ENCODE data around the gene MIGA2. TPM values are rescaled to one million over a fixed set of nuclear protein-coding genes. Genes with fewer than 3 reads are reported as not detected.

Gene MIGA2
- total RNA-seq, 1 donor from 2014 or later, result 40.2 TPM

GRCh38 chr9:129081388-129081904 is 45.0 kb downstream of the MIGA2 start:
- peaks cover 5% of the 10 kb centered on the region for H3K4me1 Mint-ChIP-seq (ENCODE audit: low read depth, unreplicated experiment)
- peak overlapping the region; percentile 81 for H3K4me3 Mint-ChIP-seq (ENCODE audit: unreplicated experiment)
- peaks cover 3% of the 10 kb centered on the region for H3K9me3 Mint-ChIP-seq (ENCODE audit: unreplicated experiment)
- DNase-seq, result peak; percentile 94
- TF ChIP-seq CTCF (IDR thresholded peaks at IDR 0.05; ENCODE audit: partially characterized antibody, unreplicated experiment), result no peak
- H3K27me3 Mint-ChIP-seq (ENCODE audit: unreplicated experiment), result no peaks in the 10 kb centered on the region
- peak overlapping the region; percentile 5 for H3K27ac Mint-ChIP-seq (ENCODE audit: unreplicated experiment)
- no peaks in the 10 kb centered on the region for H3K36me3 Mint-ChIP-seq (ENCODE audit: unreplicated experiment)

- Mint-ChIP-seq H3K9me3 (ENCODE audit: unreplicated experiment) (peaks cover 4% of the 10 kb centered on the region), H3K4me3 (ENCODE audit: unreplicated experiment) (no peak overlapping the region), H3K36me3 (ENCODE audit: unreplicated experiment) (no peaks in the 10 kb centered on the region), H3K27ac (ENCODE audit: unreplicated experiment) (peak overlapping the region; percentile 28), H3K4me1 (ENCODE audit: low read depth, unreplicated experiment) (peaks cover 11% of the 10 kb centered on the region), H3K27me3 (ENCODE audit: unreplicated experiment) (peaks cover 2% of the 10 kb centered on the region)
- no peak for TF ChIP-seq CTCF (IDR thresholded peaks at IDR 0.05; ENCODE audit: partially characterized antibody, unreplicated experiment)
- no peak for DNase-seq
These were observed 47.7 kb downstream of the MIGA2 start for GRCh38 chr9:129084087-129084486.

GRCh38 chr9:129089246-129089645 is 52.8 kb downstream of the MIGA2 start:
- H3K27ac Mint-ChIP-seq (ENCODE audit: unreplicated experiment), result no peak overlapping the region
- H3K9me3 Mint-ChIP-seq (ENCODE audit: unreplicated experiment), result peaks cover 8% of the 10 kb centered on the region
- H3K4me1 Mint-ChIP-seq (ENCODE audit: low read depth, unreplicated experiment), result peaks cover 15% of the 10 kb centered on the region
- no peak overlapping the region for H3K4me3 Mint-ChIP-seq (ENCODE audit: unreplicated experiment)
- no peak for DNase-seq
- no peaks in the 10 kb centered on the region for H3K36me3 Mint-ChIP-seq (ENCODE audit: unreplicated experiment)
- no peak for TF ChIP-seq CTCF (IDR thresholded peaks at IDR 0.05; ENCODE audit: partially characterized antibody, unreplicated experiment)
- peaks cover 4% of the 10 kb centered on the region for H3K27me3 Mint-ChIP-seq (ENCODE audit: unreplicated experiment)

GRCh38 chr9:129093602-129094386 is 57.4 kb downstream of the MIGA2 start:
- peaks cover 5% of the 10 kb centered on the region for H3K9me3 Mint-ChIP-seq (ENCODE audit: unreplicated experiment)
- no peaks in the 10 kb centered on the region for H3K36me3 Mint-ChIP-seq (ENCODE audit: unreplicated experiment)
- peak overlapping the region; percentile 38 for H3K27ac Mint-ChIP-seq (ENCODE audit: unreplicated experiment)
- peaks cover 10% of the 10 kb centered on the region for H3K4me1 Mint-ChIP-seq (ENCODE audit: low read depth, unreplicated experiment)
- no peak overlapping the region for H3K4me3 Mint-ChIP-seq (ENCODE audit: unreplicated experiment)
- TF ChIP-seq CTCF (IDR thresholded peaks at IDR 0.05; ENCODE audit: partially characterized antibody, unreplicated experiment), result no peak
- DNase-seq, result no peak
- H3K27me3 Mint-ChIP-seq (ENCODE audit: unreplicated experiment), result peaks cover 3% of the 10 kb centered on the region
